NT2/D1 (cell line): Measurements from ENCODE around the gene EIF1AD.

Experiments used
- SUZ12 ChIP-seq: IDR thresholded peaks from 2 replicates; pipeline ENCODE4 v1.6.1; 2011; ENCODE audit not compliant: insufficient read length, insufficient read depth; ENCODE audit errors: extremely low read depth
- ZNF274 ChIP-seq: IDR thresholded peaks from 2 replicates; pipeline ENCODE4 v1.6.1; 2011; ENCODE audit warnings: mild to moderate bottlenecking, low read depth, low read length

DNA sequence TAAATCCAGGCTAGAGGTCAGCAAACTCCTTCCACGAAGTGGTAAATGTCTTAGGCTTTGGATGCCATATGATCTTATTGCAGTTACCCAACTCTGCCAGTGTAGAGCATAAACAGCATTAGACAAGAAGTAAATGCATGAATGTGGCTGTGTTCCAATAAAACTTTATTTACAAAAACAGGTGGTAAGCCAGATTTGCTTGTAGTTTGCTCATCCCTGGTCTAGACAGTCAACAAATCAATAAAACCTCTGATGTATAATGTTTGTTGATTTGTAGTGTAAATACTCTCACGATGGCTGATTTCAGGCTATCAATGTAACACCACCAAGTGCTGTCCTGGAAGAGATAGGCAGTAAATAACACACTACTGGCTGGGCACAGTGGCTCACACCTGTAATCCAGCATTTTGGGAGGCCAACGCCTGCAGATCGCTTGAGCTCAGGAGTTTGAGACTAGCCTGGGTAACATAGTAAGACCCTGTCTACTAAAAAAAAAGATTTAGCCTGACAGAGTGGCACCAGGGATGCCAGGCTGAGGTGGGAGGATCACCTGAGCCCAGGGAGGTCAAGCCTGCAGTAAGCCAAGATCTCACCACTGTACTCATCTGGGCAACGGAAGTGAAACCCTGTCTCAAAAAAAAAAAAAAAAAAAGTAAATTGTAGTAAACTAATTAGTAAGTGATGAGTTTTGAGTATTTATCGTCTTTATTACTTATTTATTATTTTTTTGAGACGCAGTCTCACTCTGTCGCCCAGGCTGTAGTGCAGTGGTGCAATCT lies 31.2 kb upstream of the EIF1AD start:
- TF ChIP-seq ZNF274 (no peak), SUZ12 (no peak)
